MM.1S (cell line): ENCODE measurements around the gene FAM3B.

Experiments used
- DNase-seq: peaks from one replicate; pipeline ENCODE4 v3.0.0-alpha.2; 2015
- H2AFZ ChIP-seq: fragments of 300-600 bp; sonication (generic); 2 replicates; pipeline ENCODE4 v1.6.0; 2016; ENCODE audit warnings: antibody characterized with exemption, low read length
- H3F3A ChIP-seq: fragments of 300-600 bp; sonication (generic); 2 replicates; pipeline ENCODE4 v1.6.1; 2016; ENCODE audit warnings: mild to moderate bottlenecking, antibody characterized with exemption, low read length, moderate library complexity, mixed read lengths; ENCODE audit not compliant: insufficient read depth
- H3K27ac ChIP-seq: fragments of 300-600 bp; sonication (generic); 2 replicates; pipeline ENCODE4 v1.5.1; 2016; ENCODE audit warnings: mild to moderate bottlenecking, low read length
- H3K27me3 ChIP-seq: fragments of 300-600 bp; sonication (generic); replicated peaks from 2 replicates; pipeline ENCODE4 v1.6.0; 2016; ENCODE audit warnings: low read length; ENCODE audit not compliant: insufficient read depth
- H3K36me3 ChIP-seq: fragments of 300-600 bp; sonication (generic); replicated peaks from 2 replicates; pipeline ENCODE4 v1.6.1; 2016; ENCODE audit warnings: mild to moderate bottlenecking, low read length, mixed read lengths; ENCODE audit not compliant: insufficient read depth
- H3K4me1 ChIP-seq: fragments of 300-600 bp; sonication (generic); 2 replicates; pipeline ENCODE4 v1.6.1; 2016; ENCODE audit warnings: low read length, mixed read lengths
- H3K4me2 ChIP-seq: fragments of 300-600 bp; sonication (generic); 2 replicates; pipeline ENCODE4 v1.6.0; 2016; ENCODE audit warnings: low read depth, low read length
- H3K4me3 ChIP-seq: fragments of 300-600 bp; sonication (generic); 2 replicates; pipeline ENCODE4 v1.5.1; 2016; ENCODE audit warnings: low read length, mixed read lengths
- H3K79me2 ChIP-seq: fragments of 300-600 bp; sonication (generic); 2 replicates; pipeline ENCODE4 v1.6.1; 2016; ENCODE audit warnings: mixed run types, low read length, mixed read lengths
- H3K9ac ChIP-seq: fragments of 300-600 bp; sonication (generic); 2 replicates; pipeline ENCODE4 v1.6.1; 2016; ENCODE audit warnings: low read length, mixed read lengths
- H3K9me2 ChIP-seq: fragments of 300-600 bp; sonication (generic); replicated peaks from 2 replicates; pipeline ENCODE4 v1.6.1; 2016; ENCODE audit warnings: mild to moderate bottlenecking, low read length, mixed read lengths; ENCODE audit not compliant: insufficient read depth
- H3K9me3 ChIP-seq: fragments of 300-600 bp; sonication (generic); replicated peaks from 2 replicates; pipeline ENCODE4 v1.6.1; 2016; ENCODE audit warnings: mild to moderate bottlenecking, low read length, mixed read lengths; ENCODE audit not compliant: insufficient read depth
- H4K20me1 ChIP-seq: fragments of 300-600 bp; sonication (generic); 2 replicates; pipeline ENCODE4 v1.6.1; 2016; ENCODE audit warnings: mild to moderate bottlenecking, low read length, moderate library complexity, mixed read lengths; ENCODE audit not compliant: insufficient read depth
- CTCF ChIP-seq: fragments of 300-600 bp; sonication (generic); IDR thresholded peaks from 2 replicates; pipeline ENCODE4 v1.5.1; 2016; ENCODE audit warnings: antibody characterized with exemption, low read length, mixed read lengths
- EZH2 ChIP-seq: fragments of 300-600 bp; sonication (generic); optimal IDR thresholded peaks from 2 replicates; pipeline ENCODE3; 2017; ENCODE audit warnings: low read depth, mild to moderate bottlenecking, antibody characterized with exemption, low read length, mixed read lengths
- EZH2phosphoT487 ChIP-seq: fragments of 300-600 bp; sonication (generic); IDR thresholded peaks from 2 replicates; pipeline ENCODE4 v1.6.1; 2018; ENCODE audit warnings: antibody characterized with exemption, low read length

FAM3B gene

GRCh38 chr21:41282412-41282811, 34.2 kb upstream of the FAM3B start:
- Histone ChIP-seq H2AFZ (no peak overlapping the region), H3K27ac (no peak overlapping the region), H3K79me2 (no peaks in the 10 kb centered on the region), H3K4me1 (no peaks in the 10 kb centered on the region), H4K20me1 (no peaks in the 10 kb centered on the region), H3K9me3 (no peaks in the 10 kb centered on the region), H3F3A (no peaks in the 10 kb centered on the region), H3K4me3 (no peak overlapping the region), H3K36me3 (no peaks in the 10 kb centered on the region), H3K4me2 (no peak overlapping the region), H3K27me3 (0 out of 2 replicates have a peak, but pooled peaks cover 4% of the 10 kb centered on the region), H3K9me2 (no peaks in the 10 kb centered on the region), H3K9ac (no peak overlapping the region)
- DNase-seq: no peak
- no peak for TF ChIP-seq EZH2phosphoT487
- TF ChIP-seq CTCF: no peak
- TF ChIP-seq EZH2: no peak

- Histone ChIP-seq H3K27ac (no peak overlapping the region), H3K9ac (no peak overlapping the region), H3K9me2 (no peaks in the 10 kb centered on the region), H3K9me3 (no peaks in the 10 kb centered on the region), H3K4me2 (no peak overlapping the region), H4K20me1 (no peaks in the 10 kb centered on the region), H3K36me3 (no peaks in the 10 kb centered on the region), H3K4me3 (no peak overlapping the region), H3K79me2 (no peaks in the 10 kb centered on the region), H3K27me3 (0 out of 2 replicates have a peak, but pooled peaks cover 4% of the 10 kb centered on the region), H3F3A (no peaks in the 10 kb centered on the region), H3K4me1 (no peaks in the 10 kb centered on the region), H2AFZ (no peak overlapping the region)
- peak; percentile 84 for DNase-seq
- TF ChIP-seq EZH2phosphoT487: no peak
- TF ChIP-seq CTCF: peak; percentile 97
Measured at GRCh38 chr21:41283211-41283818, 33.3 kb upstream of the FAM3B start.

DNA sequence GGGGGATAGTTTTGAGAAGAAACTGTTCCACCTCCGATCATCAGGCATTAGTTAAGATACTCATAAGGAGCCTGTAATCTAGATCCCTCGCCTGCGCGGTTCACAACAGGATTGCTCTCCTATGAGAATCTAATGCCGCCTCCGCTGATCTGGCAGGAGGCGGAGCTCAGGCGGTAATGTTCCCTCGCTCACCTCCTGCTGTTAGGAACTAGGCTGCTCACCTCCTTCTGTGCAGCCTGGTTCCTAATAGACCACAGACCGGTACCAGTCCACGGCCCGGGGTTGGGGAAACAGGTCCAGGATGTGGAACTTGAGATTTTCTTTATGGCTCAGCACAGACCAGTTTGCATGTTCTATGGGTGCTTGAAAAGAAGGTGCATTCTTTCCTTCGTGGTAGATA, 27.2 kb upstream of the FAM3B start:
- no peak for DNase-seq

More for the DNA sequence above, 27.2 kb upstream of the FAM3B start:
- no peaks in the 10 kb centered on the region for H3K9me2 ChIP-seq
- H3K27ac ChIP-seq: no peak overlapping the region
- no peaks in the 10 kb centered on the region for H3K36me3 ChIP-seq
- no peaks in the 10 kb centered on the region for H4K20me1 ChIP-seq
- no peak overlapping the region for H2AFZ ChIP-seq
- no peak overlapping the region for H3K4me3 ChIP-seq
- H3K9ac ChIP-seq: no peak overlapping the region
- H3K27me3 ChIP-seq: no peaks in the 10 kb centered on the region
- no peaks in the 10 kb centered on the region for H3K9me3 ChIP-seq
- H3K4me1 ChIP-seq: no peaks in the 10 kb centered on the region
- H3K4me2 ChIP-seq: no peak overlapping the region
- no peaks in the 10 kb centered on the region for H3K79me2 ChIP-seq
- H3F3A ChIP-seq: no peaks in the 10 kb centered on the region
- no peak for TF ChIP-seq CTCF
